LNCAP (cell line): ENCODE measurements around the gene NECAB2.

ENCODE experiments used
- CTCF ChIP-seq: fragments of 450-650 bp; IDR thresholded peaks from 2 replicates; pipeline ENCODE4 v1.5.1; 2017; ENCODE audit warnings: mild to moderate bottlenecking

The NECAB2 gene

GRCh38 chr16:83968891-83969649, 1.0 kb downstream of the NECAB2 start:
- no peak for TF ChIP-seq CTCF

- TF ChIP-seq CTCF: no peak
These were observed 1.9 kb downstream of the NECAB2 start for GRCh38 chr16:83969771-83970429.

GRCh38 chr16:83970430-83970815, 2.4 kb downstream of the NECAB2 start:
- TF ChIP-seq CTCF: no peak

GRCh38 chr16:83971165-83972130, 3.4 kb downstream of the NECAB2 start:
- TF ChIP-seq CTCF: no peak

GRCh38 chr16:83972256-83973008, 4.4 kb downstream of the NECAB2 start:
- no peak for TF ChIP-seq CTCF

GRCh38 chr16:83973077-83973476, 5.0 kb downstream of the NECAB2 start:
- no peak for TF ChIP-seq CTCF
